Measurements from ENCODE around the gene POLR2L. TPM values are rescaled to one million over a fixed set of nuclear protein-coding genes. Genes with fewer than 3 reads are reported as not detected.

The POLR2L gene
- total RNA-seq, 1 experiment from 2014 or later: 113 TPM

DNA sequence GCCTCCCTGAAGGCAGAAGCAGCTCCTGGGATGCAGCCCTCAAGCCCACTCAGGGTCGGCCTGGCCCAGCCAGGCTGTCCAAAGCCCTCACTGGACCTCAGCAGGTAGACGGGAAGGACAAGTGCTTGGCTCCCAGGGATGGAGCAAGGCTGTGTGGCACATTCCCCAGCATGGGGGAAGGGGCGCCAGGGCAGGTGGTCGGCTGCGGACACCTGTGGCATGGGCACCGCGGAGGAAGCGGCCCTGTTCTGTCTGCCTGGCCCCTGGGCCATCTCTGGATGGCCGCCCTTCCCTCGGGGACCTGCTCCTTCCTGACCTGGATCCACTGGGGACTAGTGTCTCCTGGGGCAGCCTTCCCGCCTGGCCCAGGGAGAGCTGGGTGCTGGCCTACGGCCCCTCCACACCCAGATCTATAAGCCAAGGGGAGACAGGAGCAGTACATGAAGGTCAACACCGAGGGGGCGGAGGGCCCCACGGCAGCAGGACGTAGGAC, 42.3 kb upstream of the POLR2L start:
- H3K79me2 ChIP-seq (ENCODE audit: low read length): no peaks in the 10 kb centered on the region
- H3K27me3 ChIP-seq (ENCODE audit: low read length): no peaks in the 10 kb centered on the region
- H3K4me1 ChIP-seq (ENCODE audit: low read length): no peaks in the 10 kb centered on the region
- H4K20me1 ChIP-seq (ENCODE audit: insufficient read depth, low read depth, low read length): no peaks in the 10 kb centered on the region
- no peaks in the 10 kb centered on the region for H3K9me2 ChIP-seq (replicated peaks; ENCODE audit: insufficient read depth, low read length)
- no peak for DNase-seq
- H3K4me2 ChIP-seq (ENCODE audit: low read depth, low read length, poor library complexity, severe bottlenecking): no peak overlapping the region
- no peak overlapping the region for H3K27ac ChIP-seq (ENCODE audit: low read length)
- no peak overlapping the region for H3K4me3 ChIP-seq (ENCODE audit: low read length)
- no peak overlapping the region for H2AFZ ChIP-seq (ENCODE audit: low read length)
- no peaks in the 10 kb centered on the region for H3K9me3 ChIP-seq (ENCODE audit: low read length)
- H3K9ac ChIP-seq (ENCODE audit: low read length): no peak overlapping the region
- no peaks in the 10 kb centered on the region; the same call in 1 of the 2 replicates for H3K36me3 ChIP-seq (ENCODE audit: insufficient read depth, low read length)

DNA sequence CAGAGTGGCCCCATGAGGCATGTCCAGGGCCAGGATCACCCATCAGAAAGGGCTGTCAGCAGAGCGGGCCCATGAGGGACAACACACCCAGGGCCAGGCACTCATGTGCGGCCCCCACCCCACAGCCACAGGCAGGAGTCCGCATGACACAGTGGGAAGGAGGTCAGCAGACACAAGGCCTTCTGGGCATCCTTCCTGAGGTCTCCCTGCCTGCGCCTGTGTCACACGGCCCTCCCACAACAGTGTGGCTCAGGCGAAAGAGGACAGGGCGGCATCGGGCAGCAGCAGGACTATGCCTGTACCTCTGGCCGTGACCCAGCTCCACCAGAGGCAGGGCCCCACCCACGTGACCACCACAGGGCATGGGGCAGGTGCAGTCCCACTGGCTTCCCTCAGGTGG, 41.2 kb upstream of the POLR2L start:
- no peaks in the 10 kb centered on the region for H3K4me1 ChIP-seq (ENCODE audit: low read length)
- H3K9me3 ChIP-seq (ENCODE audit: low read length): no peaks in the 10 kb centered on the region
- no peak overlapping the region for H3K27ac ChIP-seq (ENCODE audit: low read length)
- DNase-seq: no peak
- H3K36me3 ChIP-seq (ENCODE audit: insufficient read depth, low read length): no peaks in the 10 kb centered on the region; the same call in 1 of the 2 replicates
- H3K27me3 ChIP-seq (ENCODE audit: low read length): no peaks in the 10 kb centered on the region
- no peaks in the 10 kb centered on the region for H3K79me2 ChIP-seq (ENCODE audit: low read length)
- H3K4me2 ChIP-seq (ENCODE audit: low read depth, low read length, poor library complexity, severe bottlenecking): no peak overlapping the region
- H3K4me3 ChIP-seq (ENCODE audit: low read length): no peak overlapping the region
- no peaks in the 10 kb centered on the region for H3K9me2 ChIP-seq (replicated peaks; ENCODE audit: insufficient read depth, low read length)
- H2AFZ ChIP-seq (ENCODE audit: low read length): no peak overlapping the region
- no peak overlapping the region for H3K9ac ChIP-seq (ENCODE audit: low read length)
- H4K20me1 ChIP-seq (ENCODE audit: insufficient read depth, low read depth, low read length): no peaks in the 10 kb centered on the region

DNA sequence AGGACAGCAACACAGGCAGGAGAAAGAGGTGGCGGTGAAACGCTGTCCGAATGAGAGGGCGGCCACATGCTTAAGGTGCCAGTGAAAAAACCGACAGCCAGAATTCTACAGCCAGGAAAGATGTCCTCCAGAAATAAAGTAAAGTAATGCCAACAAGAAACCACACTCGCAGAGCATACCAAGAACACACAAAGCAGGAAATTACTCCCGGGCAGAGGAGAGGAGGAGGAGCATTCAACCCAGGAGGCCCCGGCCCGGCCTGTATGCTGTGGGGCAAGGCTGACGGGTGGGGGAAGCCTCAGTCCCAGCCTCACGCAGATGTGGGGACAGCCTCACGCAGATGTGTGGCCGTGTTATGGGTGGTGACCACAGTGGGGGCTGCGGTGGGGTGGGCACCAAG, 40.3 kb upstream of the POLR2L start:
- Histone ChIP-seq H3K27me3 (ENCODE audit: low read length) (no peaks in the 10 kb centered on the region), H2AFZ (ENCODE audit: low read length) (no peak overlapping the region), H3K79me2 (ENCODE audit: low read length) (no peaks in the 10 kb centered on the region), H3K4me1 (ENCODE audit: low read length) (no peaks in the 10 kb centered on the region), H3K36me3 (ENCODE audit: insufficient read depth, low read length) (no peaks in the 10 kb centered on the region; the same call in 1 of the 2 replicates), H3K9me3 (ENCODE audit: low read length) (no peaks in the 10 kb centered on the region), H3K9me2 (replicated peaks; ENCODE audit: insufficient read depth, low read length) (no peaks in the 10 kb centered on the region), H3K27ac (ENCODE audit: low read length) (no peak overlapping the region), H3K4me3 (ENCODE audit: low read length) (no peak overlapping the region), H3K9ac (ENCODE audit: low read length) (no peak overlapping the region), H3K4me2 (ENCODE audit: low read depth, low read length, poor library complexity, severe bottlenecking) (no peak overlapping the region), H4K20me1 (ENCODE audit: insufficient read depth, low read depth, low read length) (no peaks in the 10 kb centered on the region)
- no peak for DNase-seq

DNA sequence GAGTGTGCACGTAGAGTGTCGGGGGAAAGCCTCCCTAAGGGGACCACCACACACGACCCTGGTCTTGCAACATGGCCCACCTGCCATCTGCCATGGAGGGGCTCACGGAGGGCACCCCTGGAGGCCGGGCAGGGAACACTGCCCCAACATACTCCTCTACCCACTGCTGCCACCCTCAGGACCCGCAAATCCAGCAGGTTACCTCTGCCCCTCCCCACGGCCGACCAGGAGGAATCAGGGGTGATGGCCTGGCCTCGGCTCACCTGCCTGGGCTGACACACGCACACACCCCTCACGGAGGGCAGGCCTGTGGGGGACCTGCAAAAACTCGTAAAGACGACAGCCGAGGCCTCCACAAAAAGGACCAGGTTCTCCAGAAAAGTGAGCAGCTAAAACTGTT, 38.1 kb upstream of the POLR2L start:
- no peaks in the 10 kb centered on the region for H3K9me2 ChIP-seq (replicated peaks; ENCODE audit: insufficient read depth, low read length)
- no peak overlapping the region for H3K4me2 ChIP-seq (ENCODE audit: low read depth, low read length, poor library complexity, severe bottlenecking)
- peaks cover 5% of the 10 kb centered on the region; the same call in 1 of the 2 replicates for H4K20me1 ChIP-seq (ENCODE audit: insufficient read depth, low read depth, low read length)
- no peaks in the 10 kb centered on the region for H3K79me2 ChIP-seq (ENCODE audit: low read length)
- H3K4me3 ChIP-seq (ENCODE audit: low read length): no peak overlapping the region
- H3K27ac ChIP-seq (ENCODE audit: low read length): no peak overlapping the region
- no peak for DNase-seq
- H2AFZ ChIP-seq (ENCODE audit: low read length): no peak overlapping the region
- no peaks in the 10 kb centered on the region; the same call in 1 of the 2 replicates for H3K36me3 ChIP-seq (ENCODE audit: insufficient read depth, low read length)
- H3K9ac ChIP-seq (ENCODE audit: low read length): no peak overlapping the region
- H3K27me3 ChIP-seq (ENCODE audit: low read length): no peaks in the 10 kb centered on the region
- H3K4me1 ChIP-seq (ENCODE audit: low read length): no peaks in the 10 kb centered on the region
- no peaks in the 10 kb centered on the region for H3K9me3 ChIP-seq (ENCODE audit: low read length)

DNA sequence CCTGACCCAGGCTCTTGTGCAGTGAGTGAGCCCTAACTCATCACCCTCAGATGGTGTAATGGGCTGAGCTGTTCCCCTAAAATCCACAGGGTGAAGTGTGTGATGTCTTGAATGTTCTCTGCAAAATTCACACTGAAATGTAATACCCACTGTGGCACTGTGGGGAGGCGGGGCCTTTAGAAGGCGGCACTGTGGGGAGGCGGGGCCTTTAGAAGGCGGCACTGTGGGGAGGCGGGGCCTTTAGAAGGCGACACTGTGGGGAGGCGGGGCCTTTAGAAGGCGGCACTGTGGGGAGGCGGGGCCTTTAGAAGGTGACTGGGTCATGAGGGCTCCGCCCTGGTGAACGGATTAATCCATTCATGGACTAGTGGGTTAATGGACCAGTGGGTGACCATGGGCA, 35.2 kb upstream of the POLR2L start:
- Histone ChIP-seq H3K4me1 (ENCODE audit: low read length) (no peaks in the 10 kb centered on the region), H3K9ac (ENCODE audit: low read length) (no peak overlapping the region), H3K79me2 (ENCODE audit: low read length) (no peaks in the 10 kb centered on the region), H3K4me3 (ENCODE audit: low read length) (no peak overlapping the region), H2AFZ (ENCODE audit: low read length) (no peak overlapping the region), H3K36me3 (ENCODE audit: insufficient read depth, low read length) (no peaks in the 10 kb centered on the region; the same call in 1 of the 2 replicates), H3K9me2 (replicated peaks; ENCODE audit: insufficient read depth, low read length) (no peaks in the 10 kb centered on the region), H3K27me3 (ENCODE audit: low read length) (no peaks in the 10 kb centered on the region), H3K4me2 (ENCODE audit: low read depth, low read length, poor library complexity, severe bottlenecking) (no peak overlapping the region), H4K20me1 (ENCODE audit: insufficient read depth, low read depth, low read length) (peaks cover 5% of the 10 kb centered on the region; the same call in 1 of the 2 replicates), H3K9me3 (ENCODE audit: low read length) (no peaks in the 10 kb centered on the region), H3K27ac (ENCODE audit: low read length) (no peak overlapping the region)
- DNase-seq: peak; percentile 86

DNA sequence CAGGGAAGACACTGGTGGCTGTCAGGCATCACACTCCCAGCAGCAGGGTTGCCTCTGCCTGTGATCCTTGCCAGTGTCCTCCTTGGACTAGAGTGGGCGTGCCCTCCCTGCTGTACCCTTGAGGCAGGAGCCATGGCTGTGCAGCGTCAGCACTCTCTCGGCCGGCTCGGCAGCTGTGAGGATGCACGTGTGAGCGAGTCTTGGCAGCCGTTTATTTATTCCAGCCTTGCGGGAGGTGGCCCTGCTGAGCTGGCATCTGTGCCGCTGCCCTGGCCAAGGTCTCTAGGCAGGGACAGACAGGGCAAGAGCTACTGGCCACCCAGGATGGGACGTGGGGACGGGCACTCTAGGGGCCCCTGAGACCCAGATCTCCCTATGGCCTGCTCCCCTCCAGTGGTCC, 34.2 kb upstream of the POLR2L start:
- H3K27me3 ChIP-seq (ENCODE audit: low read length): no peaks in the 10 kb centered on the region
- H3K36me3 ChIP-seq (ENCODE audit: insufficient read depth, low read length): no peaks in the 10 kb centered on the region; the same call in 1 of the 2 replicates

DNA sequence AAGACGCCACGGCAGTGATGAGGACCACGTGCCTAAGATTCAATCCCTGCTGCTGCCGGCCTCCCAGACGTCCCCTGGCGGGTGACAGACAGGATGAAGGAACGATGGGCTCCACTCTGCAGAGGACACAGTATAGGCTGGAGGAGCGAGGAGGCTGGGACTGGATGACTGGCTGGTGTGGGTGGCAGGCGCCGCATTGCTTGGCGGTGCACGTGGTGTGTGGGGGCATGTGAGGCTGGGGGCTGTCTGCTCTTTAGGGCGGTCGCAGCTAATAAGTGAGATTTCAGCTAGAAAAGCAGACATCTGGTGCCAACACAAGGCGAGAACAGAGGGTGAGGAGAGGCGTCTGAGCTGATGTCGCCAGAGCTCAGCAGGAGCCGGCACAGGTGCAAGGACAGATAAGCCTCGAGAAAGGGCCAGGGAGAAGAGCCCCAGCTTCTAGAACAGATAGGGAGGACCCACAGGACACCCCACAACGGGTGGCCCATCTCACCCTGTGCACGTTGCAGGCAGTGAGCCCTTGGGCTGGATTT, 33.5 kb upstream of the POLR2L start:
- no peaks in the 10 kb centered on the region for H3K9me2 ChIP-seq (replicated peaks; ENCODE audit: insufficient read depth, low read length)
- H3K36me3 ChIP-seq (ENCODE audit: insufficient read depth, low read length): no peaks in the 10 kb centered on the region; the same call in 1 of the 2 replicates
- no peak overlapping the region for H3K27ac ChIP-seq (ENCODE audit: low read length)
- no peak overlapping the region for H3K4me3 ChIP-seq (ENCODE audit: low read length)
- no peak for DNase-seq
- H3K4me2 ChIP-seq (ENCODE audit: low read depth, low read length, poor library complexity, severe bottlenecking): no peak overlapping the region
- H3K9ac ChIP-seq (ENCODE audit: low read length): no peak overlapping the region
- no peaks in the 10 kb centered on the region for H3K9me3 ChIP-seq (ENCODE audit: low read length)
- no peaks in the 10 kb centered on the region for H3K79me2 ChIP-seq (ENCODE audit: low read length)
- H4K20me1 ChIP-seq (ENCODE audit: insufficient read depth, low read depth, low read length): peaks cover 5% of the 10 kb centered on the region; the same call in 1 of the 2 replicates
- H3K4me1 ChIP-seq (ENCODE audit: low read length): no peaks in the 10 kb centered on the region
- no peaks in the 10 kb centered on the region for H3K27me3 ChIP-seq (ENCODE audit: low read length)
- no peak overlapping the region for H2AFZ ChIP-seq (ENCODE audit: low read length)

More for the DNA sequence above, 34.2 kb upstream of the POLR2L start:
- Histone ChIP-seq H3K9me3 (ENCODE audit: low read length) (no peaks in the 10 kb centered on the region), H3K27ac (ENCODE audit: low read length) (no peak overlapping the region), H2AFZ (ENCODE audit: low read length) (no peak overlapping the region), H3K4me3 (ENCODE audit: low read length) (no peak overlapping the region), H3K9me2 (replicated peaks; ENCODE audit: insufficient read depth, low read length) (no peaks in the 10 kb centered on the region), H3K79me2 (ENCODE audit: low read length) (no peaks in the 10 kb centered on the region), H3K9ac (ENCODE audit: low read length) (no peak overlapping the region), H4K20me1 (ENCODE audit: insufficient read depth, low read depth, low read length) (peaks cover 5% of the 10 kb centered on the region; the same call in 1 of the 2 replicates), H3K4me1 (ENCODE audit: low read length) (no peaks in the 10 kb centered on the region), H3K4me2 (ENCODE audit: low read depth, low read length, poor library complexity, severe bottlenecking) (no peak overlapping the region)
- no peak for DNase-seq

DNA sequence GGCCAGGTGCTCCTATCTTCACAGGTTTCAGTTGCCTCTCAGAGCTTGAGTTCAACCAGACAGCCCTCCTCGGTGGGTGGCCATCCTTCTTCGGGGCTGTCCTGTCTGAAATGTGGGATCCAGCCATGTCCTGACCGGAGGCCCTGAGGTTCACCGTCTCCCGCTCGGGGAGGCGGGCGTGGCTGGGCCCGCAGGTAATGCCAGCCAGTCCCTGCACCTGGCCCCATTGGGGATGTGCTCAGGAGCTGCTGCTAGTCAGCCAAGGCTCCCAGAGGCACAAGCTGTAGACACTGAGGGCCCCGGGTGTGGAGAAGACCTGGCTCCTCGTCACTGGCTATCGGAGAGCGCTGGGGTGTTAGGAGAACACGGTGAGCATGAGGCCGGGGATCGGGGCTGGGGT, 32.9 kb upstream of the POLR2L start:
- H3K4me2 ChIP-seq (ENCODE audit: low read depth, low read length, poor library complexity, severe bottlenecking): no peak overlapping the region
- H3K27ac ChIP-seq (ENCODE audit: low read length): no peak overlapping the region
- H2AFZ ChIP-seq (ENCODE audit: low read length): no peak overlapping the region
- DNase-seq: no peak
- peaks cover 5% of the 10 kb centered on the region; the same call in 1 of the 2 replicates for H4K20me1 ChIP-seq (ENCODE audit: insufficient read depth, low read depth, low read length)
- no peak overlapping the region for H3K4me3 ChIP-seq (ENCODE audit: low read length)
- H3K9me3 ChIP-seq (ENCODE audit: low read length): no peaks in the 10 kb centered on the region
- no peaks in the 10 kb centered on the region; the same call in 1 of the 2 replicates for H3K36me3 ChIP-seq (ENCODE audit: insufficient read depth, low read length)
- H3K27me3 ChIP-seq (ENCODE audit: low read length): no peaks in the 10 kb centered on the region
- H3K9ac ChIP-seq (ENCODE audit: low read length): no peak overlapping the region
- no peaks in the 10 kb centered on the region for H3K9me2 ChIP-seq (replicated peaks; ENCODE audit: insufficient read depth, low read length)
- H3K79me2 ChIP-seq (ENCODE audit: low read length): no peaks in the 10 kb centered on the region
- no peaks in the 10 kb centered on the region for H3K4me1 ChIP-seq (ENCODE audit: low read length)

Data from Karpas-422 (cell line).